BE2C (cell line): ENCODE measurements around the gene PKHD1.

Source experiments
- DNase-seq: peaks from one replicate; pipeline ENCODE4 v3.0.0-alpha.2; 2020
- H3K27me3 ChIP-seq: fragments of 250-450 bp; sonication (Bioruptor Pico); 2 replicates; pipeline ENCODE4 v1.5.1; 2020; ENCODE audit warnings: mild to moderate bottlenecking
- H3K36me3 ChIP-seq: fragments of 250-450 bp; sonication (Bioruptor Pico); 2 replicates; pipeline ENCODE4 v1.5.1; 2020; ENCODE audit warnings: mild to moderate bottlenecking
- H3K4me1 ChIP-seq: fragments of 250-450 bp; sonication (Bioruptor Pico); 2 replicates; pipeline ENCODE4 v1.5.1; 2020
- H3K4me3 ChIP-seq: 2 replicates; pipeline ENCODE4 v1.5.1; 2011; ENCODE audit warnings: low read depth, low read length
- H3K9me3 ChIP-seq: fragments of 250-450 bp; sonication (Bioruptor Pico); 2 replicates; pipeline ENCODE4 v1.5.1; 2020
- TF ChIP-seq, protein P1 (sequence below): IDR thresholded peaks from 2 replicates; pipeline ENCODE4 v1.5.1; 2012; ENCODE audit warnings: mild to moderate bottlenecking, low read depth, low read length

PKHD1 gene

DNA sequence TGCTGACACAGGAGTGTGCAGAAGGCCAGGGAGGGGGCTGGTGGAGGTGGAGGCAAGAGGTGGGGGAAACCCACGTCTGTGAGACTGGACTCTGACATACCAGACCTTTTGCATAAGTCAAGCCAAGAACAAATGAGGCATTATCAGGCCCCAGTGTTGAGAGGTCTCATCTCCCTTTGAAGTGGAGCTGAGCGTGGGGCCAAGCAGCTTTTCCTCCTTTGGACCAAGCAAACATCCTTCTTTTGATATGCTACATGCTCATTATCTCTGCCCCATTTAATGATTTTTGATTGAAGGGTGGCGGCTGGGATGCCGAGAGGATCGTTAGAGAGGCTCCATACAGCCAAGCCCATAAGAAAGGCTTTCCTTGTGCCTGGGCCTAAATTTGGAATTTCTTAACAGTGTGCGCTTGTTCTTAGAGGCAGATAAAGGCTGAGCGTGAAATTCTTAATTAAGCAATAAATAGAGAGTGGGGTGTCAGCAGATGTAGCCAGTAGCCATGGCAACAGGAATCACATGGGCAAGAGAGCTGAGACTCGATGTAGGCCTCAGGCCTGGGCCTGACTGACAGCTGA, 244.5 kb downstream of the PKHD1 start:
- peaks cover 17% of the 10 kb centered on the region; the same call in 1 of the 2 replicates for H3K4me1 ChIP-seq
- no peak for DNase-seq
- H3K36me3 ChIP-seq, result no peaks in the 10 kb centered on the region
- TF ChIP-seq, protein P1, sequence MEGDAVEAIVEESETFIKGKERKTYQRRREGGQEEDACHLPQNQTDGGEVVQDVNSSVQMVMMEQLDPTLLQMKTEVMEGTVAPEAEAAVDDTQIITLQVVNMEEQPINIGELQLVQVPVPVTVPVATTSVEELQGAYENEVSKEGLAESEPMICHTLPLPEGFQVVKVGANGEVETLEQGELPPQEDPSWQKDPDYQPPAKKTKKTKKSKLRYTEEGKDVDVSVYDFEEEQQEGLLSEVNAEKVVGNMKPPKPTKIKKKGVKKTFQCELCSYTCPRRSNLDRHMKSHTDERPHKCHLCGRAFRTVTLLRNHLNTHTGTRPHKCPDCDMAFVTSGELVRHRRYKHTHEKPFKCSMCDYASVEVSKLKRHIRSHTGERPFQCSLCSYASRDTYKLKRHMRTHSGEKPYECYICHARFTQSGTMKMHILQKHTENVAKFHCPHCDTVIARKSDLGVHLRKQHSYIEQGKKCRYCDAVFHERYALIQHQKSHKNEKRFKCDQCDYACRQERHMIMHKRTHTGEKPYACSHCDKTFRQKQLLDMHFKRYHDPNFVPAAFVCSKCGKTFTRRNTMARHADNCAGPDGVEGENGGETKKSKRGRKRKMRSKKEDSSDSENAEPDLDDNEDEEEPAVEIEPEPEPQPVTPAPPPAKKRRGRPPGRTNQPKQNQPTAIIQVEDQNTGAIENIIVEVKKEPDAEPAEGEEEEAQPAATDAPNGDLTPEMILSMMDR, result no peak
- H3K9me3 ChIP-seq, result no peaks in the 10 kb centered on the region
- no peak overlapping the region for H3K4me3 ChIP-seq
- H3K27me3 ChIP-seq, result no peaks in the 10 kb centered on the region

DNA sequence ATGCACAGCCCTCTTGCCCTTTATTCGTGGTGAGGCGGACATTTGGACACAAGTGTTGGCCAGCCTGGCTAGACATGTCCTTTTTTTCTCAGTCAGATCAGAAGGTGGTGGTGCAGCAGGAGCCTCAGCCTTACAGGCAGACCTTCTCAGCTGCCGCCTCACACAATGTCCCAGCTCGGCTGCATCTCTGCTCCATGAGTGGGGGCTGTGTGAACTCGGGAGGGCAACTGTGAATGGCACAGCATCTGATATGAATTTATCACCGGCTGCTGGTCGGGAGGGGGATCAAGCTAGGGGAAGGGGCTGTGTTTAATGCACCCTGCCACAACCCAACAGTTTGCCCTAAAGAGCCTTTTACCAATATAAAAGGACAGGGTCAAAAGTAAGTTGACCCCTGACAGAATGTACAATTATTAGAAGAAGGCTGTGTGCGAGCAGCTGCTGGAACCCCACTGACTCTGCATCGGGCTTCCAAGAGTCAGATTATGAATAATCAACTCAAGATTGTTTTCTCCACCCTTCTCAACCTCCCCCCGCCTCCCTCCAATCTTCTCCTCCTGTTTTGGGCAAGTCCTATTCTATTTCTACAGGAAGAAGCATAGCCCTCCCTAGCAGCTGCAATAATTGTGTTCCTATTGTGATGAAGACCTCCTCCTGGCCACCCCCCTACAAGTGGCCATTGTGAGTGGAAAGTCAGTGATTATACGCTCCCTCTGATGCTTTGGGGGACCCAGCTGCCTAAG, 245.2 kb downstream of the PKHD1 start:
- H3K9me3 ChIP-seq, result no peaks in the 10 kb centered on the region
- H3K4me3 ChIP-seq, result no peak overlapping the region
- no peak for DNase-seq
- H3K4me1 ChIP-seq, result peaks cover 17% of the 10 kb centered on the region; the same call in 1 of the 2 replicates
- no peaks in the 10 kb centered on the region for H3K27me3 ChIP-seq
- H3K36me3 ChIP-seq, result no peaks in the 10 kb centered on the region
- TF ChIP-seq, protein P1, result no peak

DNA sequence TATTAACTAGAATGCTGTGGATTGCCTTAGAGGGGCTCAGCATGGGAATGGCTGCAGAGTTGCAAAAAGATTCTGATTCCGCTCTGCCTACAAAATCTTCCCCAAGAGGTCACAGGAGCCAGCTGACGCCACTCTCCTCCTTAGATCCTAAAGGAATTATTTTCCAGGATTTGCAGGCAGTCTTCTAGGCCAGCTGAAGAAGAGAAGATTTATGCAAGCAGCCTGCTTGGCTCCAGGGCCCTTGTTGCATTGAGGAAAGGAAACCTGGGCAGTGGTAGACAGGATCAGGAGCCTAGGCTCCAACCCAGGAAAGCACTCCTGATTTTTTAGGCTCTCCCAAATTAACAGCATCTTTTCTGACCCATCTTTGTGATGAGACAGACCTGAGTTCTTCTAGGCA, 245.8 kb downstream of the PKHD1 start:
- H3K4me1 ChIP-seq, result peaks cover 17% of the 10 kb centered on the region; the same call in 1 of the 2 replicates
- H3K27me3 ChIP-seq, result no peaks in the 10 kb centered on the region
- no peak for DNase-seq
- no peak overlapping the region for H3K4me3 ChIP-seq
- TF ChIP-seq, protein P1, result no peak
- no peaks in the 10 kb centered on the region for H3K9me3 ChIP-seq
- H3K36me3 ChIP-seq, result no peaks in the 10 kb centered on the region

DNA sequence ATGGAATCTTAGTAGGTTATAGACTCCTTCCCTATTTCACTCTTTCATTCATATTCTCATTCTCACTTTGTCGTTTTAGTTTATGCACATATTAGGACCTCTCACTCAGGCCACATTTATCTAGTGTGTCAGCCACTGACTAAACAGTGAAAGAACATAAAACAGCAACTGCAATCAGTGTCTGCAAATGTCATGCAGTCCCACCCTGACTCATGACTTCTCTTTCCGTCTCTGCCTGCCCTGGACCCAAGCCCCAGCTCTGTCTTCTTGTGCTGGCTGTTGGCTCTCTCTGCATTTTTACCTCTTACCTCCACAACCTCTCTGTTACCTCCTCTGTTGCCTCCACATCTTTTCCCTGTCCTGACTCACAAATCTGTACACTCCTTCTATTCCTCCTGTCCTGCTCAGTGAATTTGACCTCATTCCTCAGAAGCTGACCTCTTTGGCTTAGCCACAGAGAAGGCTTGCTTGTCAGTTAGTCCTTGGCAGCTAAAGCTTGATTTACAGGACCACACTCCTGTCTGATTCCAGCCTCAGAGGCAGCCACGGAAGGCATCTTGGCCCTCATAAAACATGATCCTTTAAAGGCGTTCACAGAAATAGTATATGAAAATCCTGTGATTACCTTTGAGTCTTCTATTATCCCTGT, 247.6 kb downstream of the PKHD1 start:
- TF ChIP-seq, protein P1, result no peak
- H3K4me3 ChIP-seq, result no peak overlapping the region
- H3K9me3 ChIP-seq, result no peaks in the 10 kb centered on the region
- no peak for DNase-seq
- H3K36me3 ChIP-seq, result no peaks in the 10 kb centered on the region
- H3K27me3 ChIP-seq, result no peaks in the 10 kb centered on the region
- peaks cover 11% of the 10 kb centered on the region; the same call in 1 of the 2 replicates for H3K4me1 ChIP-seq

DNA sequence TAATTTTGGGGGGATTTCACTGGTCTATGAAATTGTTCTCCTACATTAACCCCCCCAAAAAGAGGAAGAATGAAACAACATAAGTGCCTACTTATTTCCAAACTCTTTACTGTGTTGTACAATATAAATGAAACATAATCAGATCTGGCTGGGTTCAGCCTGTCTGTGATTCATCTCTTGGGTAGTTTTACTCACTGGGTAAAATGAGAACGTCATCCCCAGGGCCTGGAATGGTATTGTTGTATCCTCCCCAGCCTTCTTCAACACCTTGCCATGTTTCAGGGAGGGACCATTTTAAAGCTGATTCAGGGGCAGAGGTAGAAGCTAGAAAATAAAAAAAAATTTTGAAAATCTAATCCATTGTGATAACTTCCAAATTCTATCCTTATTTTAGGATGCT, 256.7 kb downstream of the PKHD1 start:
- DNase-seq, result no peak
- TF ChIP-seq, protein P1, result no peak
- Histone ChIP-seq H3K36me3 (no peaks in the 10 kb centered on the region), H3K4me1 (no peaks in the 10 kb centered on the region), H3K27me3 (no peaks in the 10 kb centered on the region), H3K9me3 (no peaks in the 10 kb centered on the region), H3K4me3 (no peak overlapping the region)

DNA sequence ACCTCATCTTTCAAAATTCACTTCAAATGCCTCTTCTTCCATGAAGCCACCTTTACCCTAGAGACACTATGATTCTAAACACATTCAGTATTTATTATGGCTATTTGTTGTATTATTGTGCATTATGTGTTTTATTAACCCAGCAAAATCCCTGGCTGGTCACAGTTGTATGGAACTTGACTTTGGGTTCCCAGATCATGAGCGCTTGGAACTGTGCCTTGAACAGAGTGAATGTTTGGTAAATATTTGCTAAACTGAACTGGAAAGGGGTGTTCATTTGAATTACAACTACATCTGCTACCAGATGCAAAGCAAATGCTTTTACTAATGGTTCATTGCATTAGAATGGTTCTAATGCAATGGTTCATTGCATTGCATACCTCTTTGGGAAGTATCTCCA, 259.8 kb downstream of the PKHD1 start:
- no peak for DNase-seq
- no peaks in the 10 kb centered on the region for H3K36me3 ChIP-seq
- H3K4me3 ChIP-seq, result no peak overlapping the region
- no peaks in the 10 kb centered on the region for H3K9me3 ChIP-seq
- H3K4me1 ChIP-seq, result no peaks in the 10 kb centered on the region
- TF ChIP-seq, protein P1, result no peak
- H3K27me3 ChIP-seq, result no peaks in the 10 kb centered on the region
